Embryonic facial prominence (tissue), 1 donor: Measurements from ENCODE around the gene CALHM2.
"Not testable (repeated sequence)": the region's sequence is repeated elsewhere in the genome, so short reads cannot be mapped to it uniquely, and the experiment has no call there.

Experiments
- DNase-seq: peaks from one replicate; pipeline ENCODE4 v3.0.0-alpha.2; 2016; ENCODE audit errors: extremely low spot score

Gene CALHM2

DNA sequence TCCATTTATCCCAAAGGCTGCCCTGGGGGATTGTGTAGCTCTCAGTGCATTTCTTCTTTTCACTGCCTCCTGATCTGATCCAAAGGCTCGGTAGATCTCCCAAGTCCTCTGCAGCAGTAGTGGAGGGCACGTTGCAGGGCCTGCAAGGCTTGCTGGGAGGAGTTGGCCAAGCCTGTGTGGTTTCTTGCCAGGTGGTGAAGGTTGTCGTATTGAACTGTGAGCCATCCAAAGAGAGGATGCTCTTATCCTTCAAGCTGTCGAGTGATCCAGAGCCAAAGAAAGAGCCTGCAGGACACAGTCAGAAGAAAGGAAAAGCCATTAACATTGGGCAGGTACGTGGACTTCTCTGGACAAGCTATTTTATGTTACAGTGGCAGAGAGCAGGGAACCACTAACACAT is 34.6 kb downstream of the CALHM2 start:
- DNase-seq: no peak

DNA sequence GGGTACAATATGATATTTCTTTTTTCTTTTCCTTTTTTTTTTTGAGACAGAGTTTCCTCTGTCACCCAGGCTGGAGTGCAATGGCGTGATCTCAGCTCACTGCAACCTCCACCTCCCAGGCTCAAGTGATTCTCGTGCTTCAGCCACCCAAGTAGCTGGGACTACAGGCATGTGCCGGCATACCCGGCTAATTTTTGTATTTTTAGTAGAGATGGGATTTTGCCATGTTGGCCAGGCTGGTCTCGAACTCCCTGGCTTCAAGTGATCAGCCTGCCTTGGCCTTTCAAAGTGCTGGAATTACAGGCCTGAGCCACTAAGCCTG is 35.1 kb downstream of the CALHM2 start:
- DNase-seq: not testable (repeated sequence)

DNA sequence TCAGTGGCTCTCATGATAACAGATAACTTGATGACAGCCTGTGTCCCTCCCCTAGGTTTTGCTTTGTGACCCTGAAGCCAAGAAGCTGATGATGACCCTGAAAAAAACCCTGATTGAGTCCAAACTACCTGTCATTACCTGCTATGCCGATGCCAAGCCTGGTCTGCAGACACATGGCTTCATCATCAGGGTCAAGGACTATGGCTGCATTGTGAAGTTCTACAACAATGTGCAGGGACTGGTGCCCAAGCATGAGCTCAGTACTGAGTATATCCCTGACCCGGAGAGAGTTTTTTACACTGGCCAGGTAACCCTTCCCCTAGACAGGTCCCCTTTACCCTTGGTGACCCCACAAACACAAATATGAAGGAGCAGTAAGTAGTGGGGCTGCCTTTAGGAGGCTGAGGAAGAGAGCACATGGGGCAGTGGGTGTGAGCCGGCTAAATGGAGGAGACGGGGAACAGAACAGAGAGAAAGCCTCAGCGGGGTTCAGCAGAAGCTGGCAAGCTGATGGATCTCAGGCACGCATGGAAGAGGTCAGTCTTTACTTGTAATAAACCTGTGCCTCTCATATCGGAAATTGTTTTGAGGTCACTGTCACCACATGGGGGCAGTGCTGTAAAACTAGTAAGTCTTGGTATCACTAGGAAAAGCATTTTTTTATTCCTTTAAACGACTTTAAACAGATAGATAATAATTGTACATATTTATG is 35.6 kb downstream of the CALHM2 start:
- DNase-seq: peak; percentile 16

DNA sequence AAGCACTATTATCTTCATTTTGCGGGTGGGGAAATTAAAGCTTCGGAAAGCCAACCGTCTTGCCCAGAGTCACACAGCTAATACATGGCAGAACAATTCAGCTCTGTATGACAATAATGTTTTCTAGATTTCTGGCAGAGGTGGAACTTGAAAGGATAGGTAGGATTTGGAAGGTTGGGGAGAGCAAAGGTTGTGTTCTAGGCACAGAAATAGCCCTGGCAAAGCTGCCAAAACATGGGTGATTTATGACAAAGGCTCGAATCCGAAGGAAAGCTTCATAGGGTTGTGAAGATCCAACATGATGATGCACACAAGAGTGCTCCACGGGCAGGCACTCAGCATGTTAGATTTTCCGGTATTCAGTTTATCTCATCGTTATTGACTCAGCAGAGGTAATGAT is 36.6 kb downstream of the CALHM2 start:
- no peak for DNase-seq

DNA sequence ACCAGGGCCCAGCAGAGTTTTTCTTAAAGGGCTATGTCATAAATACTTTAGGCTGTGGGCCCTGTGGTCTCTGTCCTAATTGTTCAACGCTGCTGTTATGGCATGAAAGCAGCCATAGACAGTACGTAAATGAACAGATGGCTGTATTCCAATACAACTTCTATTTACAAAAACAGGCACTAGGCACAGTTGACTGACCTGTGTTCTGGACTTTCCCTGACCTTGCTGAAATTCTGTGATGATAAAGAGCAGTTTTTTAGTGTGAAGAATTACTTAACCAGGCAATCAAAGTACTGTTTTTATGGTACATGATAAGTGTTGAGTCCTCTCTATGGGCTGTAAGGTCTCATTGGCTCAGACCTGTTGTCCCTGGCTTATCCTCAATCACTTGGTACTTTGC is 38.6 kb downstream of the CALHM2 start:
- DNase-seq: no peak

DNA sequence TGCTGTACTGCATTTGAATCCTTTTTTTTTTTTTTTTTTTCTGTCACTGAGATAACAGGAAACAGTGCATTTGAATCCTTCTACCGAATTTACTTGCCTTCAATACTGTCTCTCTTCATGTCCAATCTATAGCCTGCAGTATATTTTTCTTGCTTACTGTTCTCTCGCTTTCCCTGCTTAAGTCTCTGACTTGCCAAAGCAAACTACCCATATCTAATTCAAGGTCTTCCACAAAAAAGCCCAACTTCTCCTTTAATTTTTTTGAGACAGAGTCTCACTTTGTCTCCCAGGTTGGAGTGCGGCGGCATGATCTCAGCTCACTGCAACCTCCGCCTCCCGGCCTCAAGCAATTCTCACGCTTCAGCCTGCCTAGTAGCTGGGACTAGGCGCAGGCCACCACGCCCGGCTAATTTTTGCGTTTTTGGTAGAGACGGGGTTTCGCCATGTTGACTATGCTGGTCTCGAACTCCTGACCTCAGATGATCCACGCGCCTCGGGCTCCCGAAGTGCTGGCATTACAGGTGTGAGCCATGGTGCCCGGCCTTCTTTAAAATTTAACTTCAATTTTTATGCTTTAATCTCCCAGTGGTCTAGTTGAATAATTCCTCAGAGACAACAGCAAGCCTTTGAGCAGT is 54.9 kb downstream of the CALHM2 start:
- no peak for DNase-seq

DNA sequence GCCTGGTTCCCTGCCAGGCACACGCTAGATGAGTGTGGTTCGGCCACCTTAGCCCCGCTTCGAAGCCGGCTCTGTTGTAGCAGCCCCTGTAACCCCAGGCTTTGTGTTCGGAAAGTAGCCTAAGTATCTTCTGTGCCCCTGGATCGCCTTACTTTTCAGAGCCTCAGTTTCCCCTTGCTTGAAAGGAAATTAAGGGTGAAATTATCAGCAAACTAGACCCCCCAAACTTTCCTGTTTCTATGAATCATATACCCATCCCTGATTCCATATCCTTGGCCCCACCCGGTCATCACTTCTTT is 55.4 kb downstream of the CALHM2 start:
- DNase-seq: no peak
